HEK293 (cell line): ENCODE measurements around the gene MYCN.

Experiments used
- CTCF ChIA-PET: fragments of 350-600 bp; formaldehyde crosslinking; extraction: SDS; loops from one replicate; lab custom pipeline; 2021; ENCODE audit warnings: antibody characterized with exemption; lab: Yijun Ruan, JAX
- POLR2A ChIA-PET: fragments of 300-600 bp; formaldehyde crosslinking; extraction: SDS; loops from one replicate; lab custom pipeline; 2020; ENCODE audit warnings: antibody characterized with exemption, inconsistent platforms; lab: Yijun Ruan, JAX
- H3K27ac ChIP-seq: fragments of 200-500 bp; sonication (Bioruptor generic); 2 replicates; pipeline ENCODE4 v1.5.1; 2014; ENCODE audit warnings: low read depth, low read length, control low read depth, inconsistent platforms; ENCODE audit errors: extremely low read depth
- H3K36me3 ChIP-seq, 2 experiments: fragments of 200-500 bp in 1 of 2; sonication (Bioruptor generic) in 1 of 2; 1 replicate in 1 of 2; 2 replicates in 1 of 2; pipeline ENCODE4 v1.5.1; 2014 to 2017; ENCODE audit warnings: inconsistent platforms in 2 of 2, low read length in 2 of 2; ENCODE audit not compliant: control insufficient read depth in 2 of 2, insufficient read depth in 1 of 2
- H3K4me1 ChIP-seq: fragments of 200-500 bp; sonication (Bioruptor generic); 2 replicates; pipeline ENCODE4 v1.5.1; 2014; ENCODE audit warnings: mild to moderate bottlenecking, low read length, inconsistent platforms; ENCODE audit not compliant: control insufficient read depth, insufficient read depth
- H3K4me3 ChIP-seq: 2 replicates; pipeline ENCODE4 v1.5.1; 2011; ENCODE audit warnings: low read depth, mild to moderate bottlenecking, control low read depth, low read length, moderate library complexity
- H3K9me3 ChIP-seq: fragments of 200-500 bp; sonication (Bioruptor generic); 2 replicates; pipeline ENCODE4 v1.5.1; 2014; ENCODE audit warnings: low read depth, low read length, inconsistent platforms; ENCODE audit not compliant: control insufficient read depth, insufficient read depth
- GLIS2 ChIP-seq: fragments of 450-650 bp; formaldehyde crosslinking; IDR thresholded peaks from 2 replicates; pipeline ENCODE4 v1.5.1; 2016; ENCODE audit warnings: missing biosample characterization, missing genetic modification characterization
- PATZ1 ChIP-seq: fragments of 450-650 bp; formaldehyde crosslinking; IDR thresholded peaks from 2 replicates; pipeline ENCODE4 v1.5.1; 2016; ENCODE audit warnings: missing biosample characterization, missing genetic modification characterization
- WT1 ChIP-seq: fragments of 450-650 bp; formaldehyde crosslinking; IDR thresholded peaks from 2 replicates; pipeline ENCODE4 v1.5.1; 2016; ENCODE audit warnings: missing biosample characterization, missing genetic modification characterization
- ZNF121 ChIP-seq: fragments of 450-650 bp; formaldehyde crosslinking; IDR thresholded peaks from 2 replicates; pipeline ENCODE4 v1.5.1; 2016; ENCODE audit warnings: missing biosample characterization, missing genetic modification characterization
- ZNF2 ChIP-seq: fragments of 450-650 bp; formaldehyde crosslinking; IDR thresholded peaks from 2 replicates; pipeline ENCODE4 v1.5.1; 2016; ENCODE audit warnings: missing biosample characterization, missing genetic modification characterization
- ZNF202 ChIP-seq: fragments of 450-650 bp; formaldehyde crosslinking; IDR thresholded peaks from 2 replicates; pipeline ENCODE4 v1.5.1; 2016; ENCODE audit warnings: missing biosample characterization, missing genetic modification characterization, borderline replicate concordance
- ZNF214 ChIP-seq: fragments of 450-650 bp; formaldehyde crosslinking; IDR thresholded peaks from 2 replicates; pipeline ENCODE4 v1.5.1; 2017; ENCODE audit warnings: missing biosample characterization, mild to moderate bottlenecking, missing genetic modification characterization, borderline replicate concordance
- ZNF23 ChIP-seq: fragments of 450-650 bp; formaldehyde crosslinking; IDR thresholded peaks from 2 replicates; pipeline ENCODE4 v1.5.1; 2016; ENCODE audit warnings: missing biosample characterization, missing genetic modification characterization, borderline replicate concordance
- ZNF26 ChIP-seq: fragments of 450-650 bp; formaldehyde crosslinking; IDR thresholded peaks from 2 replicates; pipeline ENCODE4 v1.5.1; 2016; ENCODE audit warnings: missing biosample characterization, missing genetic modification characterization
- ZNF335 ChIP-seq: fragments of 450-650 bp; formaldehyde crosslinking; conservative IDR thresholded peaks from 2 replicates; pipeline ENCODE4 v1.5.1; 2016; ENCODE audit warnings: missing biosample characterization, missing genetic modification characterization
- ZNF426 ChIP-seq: fragments of 450-650 bp; formaldehyde crosslinking; IDR thresholded peaks from 2 replicates; pipeline ENCODE4 v1.5.1; 2017; ENCODE audit warnings: missing biosample characterization, missing genetic modification characterization, mild to moderate bottlenecking, inconsistent platforms, moderate library complexity
- ZNF433 ChIP-seq: fragments of 450-650 bp; formaldehyde crosslinking; IDR thresholded peaks from 2 replicates; pipeline ENCODE4 v1.5.1; 2016; ENCODE audit warnings: missing biosample characterization, missing genetic modification characterization, low read depth
- ZNF473 ChIP-seq: fragments of 450-650 bp; formaldehyde crosslinking; IDR thresholded peaks from 2 replicates; pipeline ENCODE4 v1.5.1; 2017; ENCODE audit warnings: missing biosample characterization, missing genetic modification characterization
- ZNF571 ChIP-seq: fragments of 450-650 bp; formaldehyde crosslinking; IDR thresholded peaks from 2 replicates; pipeline ENCODE4 v1.5.0; 2017; ENCODE audit warnings: missing biosample characterization, missing genetic modification characterization
- ZNF654 ChIP-seq: fragments of 450-650 bp; formaldehyde crosslinking; IDR thresholded peaks from 2 replicates; pipeline ENCODE4 v1.5.1; 2016; ENCODE audit warnings: low read depth, missing biosample characterization, missing genetic modification characterization
- ZNF660 ChIP-seq: fragments of 450-650 bp; IDR thresholded peaks from 2 replicates; pipeline ENCODE4 v1.5.1; 2018; ENCODE audit warnings: missing biosample characterization, mild to moderate bottlenecking, missing genetic modification characterization
- ZNF707 ChIP-seq: fragments of 450-650 bp; formaldehyde crosslinking; IDR thresholded peaks from 2 replicates; pipeline ENCODE4 v1.5.1; 2016; ENCODE audit warnings: missing biosample characterization, missing genetic modification characterization
- ZNF830 ChIP-seq: fragments of 450-650 bp; IDR thresholded peaks from 2 replicates; pipeline ENCODE4 v1.5.0; 2018; ENCODE audit warnings: missing biosample characterization, missing genetic modification characterization, low read depth, mild to moderate bottlenecking, moderate library complexity
- TF ChIP-seq, protein P1 (sequence below): fragments of 450-650 bp; formaldehyde crosslinking; IDR thresholded peaks from 2 replicates; pipeline ENCODE4 v1.5.1; 2016; ENCODE audit warnings: missing biosample characterization, missing genetic modification characterization
- TF ChIP-seq, protein P2 (sequence below): fragments of 450-650 bp; formaldehyde crosslinking; IDR thresholded peaks from 2 replicates; pipeline ENCODE4 v1.5.1; 2016; ENCODE audit warnings: missing biosample characterization, missing genetic modification characterization

MYCN gene

GRCh38 chr2:15931319-15931890 lies 8.9 kb upstream of the MYCN start:
- no peak overlapping the region for H3K27ac ChIP-seq
- CTCF ChIA-PET = interaction anchor here (3.7 kb wide), 1 partner anchor 8 kb away, joined by 15 read pairs; the partner anchor contains the start of gene MYCN
- POLR2A ChIA-PET = no interaction called here
- TF ChIP-seq ZNF335 (tag by site-specific recombination) = no peak
- no peak for TF ChIP-seq ZNF654
- TF ChIP-seq ZNF121 (tag by site-specific recombination) = no peak
- TF ChIP-seq ZNF473 (tag by site-specific recombination) = no peak
- TF ChIP-seq, protein P1, sequence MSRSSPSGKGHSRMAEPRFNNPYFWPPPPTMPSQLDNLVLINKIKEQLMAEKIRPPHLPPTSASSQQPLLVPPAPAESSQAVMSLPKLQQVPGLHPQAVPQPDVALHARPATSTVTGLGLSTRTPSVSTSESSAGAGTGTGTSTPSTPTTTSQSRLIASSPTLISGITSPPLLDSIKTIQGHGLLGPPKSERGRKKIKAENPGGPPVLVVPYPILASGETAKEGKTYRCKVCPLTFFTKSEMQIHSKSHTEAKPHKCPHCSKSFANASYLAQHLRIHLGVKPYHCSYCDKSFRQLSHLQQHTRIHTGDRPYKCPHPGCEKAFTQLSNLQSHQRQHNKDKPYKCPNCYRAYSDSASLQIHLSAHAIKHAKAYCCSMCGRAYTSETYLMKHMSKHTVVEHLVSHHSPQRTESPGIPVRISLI (tag by site-specific recombination) = no peak
- no peak for TF ChIP-seq ZNF426 (tag by site-specific recombination)
- TF ChIP-seq ZNF202 (tag by site-specific recombination) = no peak
- TF ChIP-seq ZNF26 = no peak
- no peak overlapping the region for H3K4me3 ChIP-seq
- no peaks in the 10 kb centered on the region for H3K4me1 ChIP-seq
- H3K9me3 ChIP-seq = no peaks in the 10 kb centered on the region
- H3K36me3 ChIP-seq = no peaks in the 10 kb centered on the region

- TF ChIP-seq ZNF433 (no peak), ZNF23 (tag by site-specific recombination) (no peak), ZNF214 (no peak), ZNF2 (tag by site-specific recombination) (no peak), GLIS2 (tag by site-specific recombination) (no peak), ZNF571 (tag by site-specific recombination) (no peak), ZNF830 (tag by site-specific recombination) (no peak), WT1 (no peak), PATZ1 (no peak), ZNF660 (tag by site-specific recombination) (no peak), ZNF707 (tag by site-specific recombination) (no peak)
- TF ChIP-seq, protein P2, sequence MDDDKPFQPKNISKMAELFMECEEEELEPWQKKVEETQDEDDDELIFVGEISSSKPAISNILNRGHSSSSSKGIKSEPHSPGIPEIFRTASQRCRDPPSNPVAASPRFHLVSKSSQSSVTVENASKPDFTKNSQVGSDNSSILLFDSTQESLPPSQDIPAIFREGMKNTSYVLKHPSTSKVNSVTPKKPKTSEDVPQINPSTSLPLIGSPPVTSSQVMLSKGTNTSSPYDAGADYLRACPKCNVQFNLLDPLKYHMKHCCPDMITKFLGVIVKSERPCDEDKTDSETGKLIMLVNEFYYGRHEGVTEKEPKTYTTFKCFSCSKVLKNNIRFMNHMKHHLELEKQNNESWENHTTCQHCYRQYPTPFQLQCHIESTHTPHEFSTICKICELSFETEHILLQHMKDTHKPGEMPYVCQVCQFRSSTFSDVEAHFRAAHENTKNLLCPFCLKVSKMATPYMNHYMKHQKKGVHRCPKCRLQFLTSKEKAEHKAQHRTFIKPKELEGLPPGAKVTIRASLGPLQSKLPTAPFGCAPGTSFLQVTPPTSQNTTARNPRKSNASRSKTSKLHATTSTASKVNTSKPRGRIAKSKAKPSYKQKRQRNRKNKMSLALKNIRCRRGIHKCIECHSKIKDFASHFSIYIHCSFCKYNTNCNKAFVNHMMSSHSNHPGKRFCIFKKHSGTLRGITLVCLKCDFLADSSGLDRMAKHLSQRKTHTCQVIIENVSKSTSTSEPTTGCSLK = no peak
- TF ChIP-seq, protein P1 (tag by site-specific recombination) = no peak
- Histone ChIP-seq H3K4me3 (no peak overlapping the region), H3K27ac (no peak overlapping the region), H3K36me3 (no peaks in the 10 kb centered on the region), H3K9me3 (no peaks in the 10 kb centered on the region), H3K4me1 (no peaks in the 10 kb centered on the region)
- POLR2A ChIA-PET = no interaction called here
- CTCF ChIA-PET = interaction anchor here (3.7 kb wide), 1 partner anchor 8 kb away, joined by 15 read pairs; the partner anchor contains the start of gene MYCN
These were observed 8.4 kb upstream of the MYCN start for GRCh38 chr2:15931950-15932349.
